ENCODE results near the gene SELE. TPM values are rescaled to one million over a fixed set of nuclear protein-coding genes. Genes with fewer than 3 reads are reported as not detected.
A peak's percentile ranks its signal among the peaks of the same experiment; 100 is the strongest.

Gene SELE
- total RNA-seq, 2 experiments from 2014 or later, result not detected

GRCh38 chr1:169680377-169681019 lies 53.4 kb downstream of the SELE start:
- CTCF ChIA-PET, result interaction anchor here (0.7 to 11.1 kb wide), 12 partner anchors 9 to 96 kb away, joined by 3 to 94 read pairs (median 4); no protein-coding TSS in a partner anchor
- peak; percentile 83 for DNase-seq
- Mint-ChIP-seq H3K4me3 (peak overlapping the region; percentile 53), H3K27me3 (ENCODE audit: low read depth) (no peaks in the 10 kb centered on the region), H3K27ac (peak overlapping the region; percentile 90), H3K9me3 (no peaks in the 10 kb centered on the region), H3K36me3 (ENCODE audit: low read depth) (no peaks in the 10 kb centered on the region), H3K4me1 (ENCODE audit: low read depth) (peaks cover 61% of the 10 kb centered on the region)
- intact Hi-C loops (cut with micrococcal nuclease), result loop anchor here (1.0 kb wide), 4 partner anchors 9 to 33 kb away; partner anchors contain the start of gene SELL

GRCh38 chr1:169679692-169680091 lies 54.2 kb downstream of the SELE start:
- H3K4me1 Mint-ChIP-seq (ENCODE audit: low read depth), result peaks cover 63% of the 10 kb centered on the region
- CTCF ChIA-PET, result interaction anchor here (0.9 to 11.1 kb wide), 9 partner anchors 9 to 77 kb away, joined by 3 to 94 read pairs (median 4); no protein-coding TSS in a partner anchor
- no peaks in the 10 kb centered on the region for H3K27me3 Mint-ChIP-seq (ENCODE audit: low read depth)
- no peaks in the 10 kb centered on the region for H3K36me3 Mint-ChIP-seq (ENCODE audit: low read depth)
- no peaks in the 10 kb centered on the region for H3K9me3 Mint-ChIP-seq
- intact Hi-C loops (cut with micrococcal nuclease), result loop anchor here (1.0 kb wide), 4 partner anchors 10 to 32 kb away; partner anchors contain the start of gene SELL
- H3K27ac Mint-ChIP-seq, result peak overlapping the region; percentile 90
- DNase-seq, result no peak
- H3K4me3 Mint-ChIP-seq, result peak overlapping the region; percentile 1

GRCh38 chr1:169676001-169676400 lies 57.9 kb downstream of the SELE start:
- intact Hi-C loops (cut with micrococcal nuclease), result no loop called here
- no peak for DNase-seq
- H3K36me3 Mint-ChIP-seq (ENCODE audit: low read depth), result peaks cover 4% of the 10 kb centered on the region
- H3K4me3 Mint-ChIP-seq, result no peak overlapping the region
- no peak overlapping the region for H3K27ac Mint-ChIP-seq
- CTCF ChIA-PET, result interaction anchor here (1.0 to 11.1 kb wide), 7 partner anchors 15 to 73 kb away, joined by 3 to 94 read pairs (median 4); no protein-coding TSS in a partner anchor
- H3K9me3 Mint-ChIP-seq, result peaks cover 13% of the 10 kb centered on the region
- H3K27me3 Mint-ChIP-seq (ENCODE audit: low read depth), result no peaks in the 10 kb centered on the region
- H3K4me1 Mint-ChIP-seq (ENCODE audit: low read depth), result peaks cover 61% of the 10 kb centered on the region

Other genes starting within 250 kb of the SELE start
- gene SLC19A2, start 248.1 kb downstream of the SELE start, total RNA-seq, result 1 to 10 TPM; 3.2 to 3.6 TPM
- gene F5, start 147.6 kb downstream of the SELE start, total RNA-seq, result 10 to 100 TPM; 58.6 to 59.1 TPM
- gene SELP, start 104.0 kb downstream of the SELE start, total RNA-seq, result 1 to 10 TPM; 2.4 to 2.6 TPM
- gene SELL, start 22.5 kb downstream of the SELE start, total RNA-seq, result 100 to 1,000 TPM; 362 to 365 TPM
- 10 to 100 TPM; 10.6 to 11.1 TPM for gene METTL18, start 60.8 kb upstream of the SELE start, total RNA-seq
- 1 to 10 TPM; 8.8 TPM for gene SCYL3, start 159.8 kb upstream of the SELE start, total RNA-seq

Measured in activated naive CD4-positive, alpha-beta T cell treated with anti-CD3 and anti-CD28 coated beads for 36 hours (primary cell).